Measurements from ENCODE around the gene THSD4. TPM values are rescaled to one million over a fixed set of nuclear protein-coding genes. Genes with fewer than 3 reads are reported as not detected.

The THSD4 gene
- total RNA-seq, 2 experiments from 2014 or later, result not detected

DNA sequence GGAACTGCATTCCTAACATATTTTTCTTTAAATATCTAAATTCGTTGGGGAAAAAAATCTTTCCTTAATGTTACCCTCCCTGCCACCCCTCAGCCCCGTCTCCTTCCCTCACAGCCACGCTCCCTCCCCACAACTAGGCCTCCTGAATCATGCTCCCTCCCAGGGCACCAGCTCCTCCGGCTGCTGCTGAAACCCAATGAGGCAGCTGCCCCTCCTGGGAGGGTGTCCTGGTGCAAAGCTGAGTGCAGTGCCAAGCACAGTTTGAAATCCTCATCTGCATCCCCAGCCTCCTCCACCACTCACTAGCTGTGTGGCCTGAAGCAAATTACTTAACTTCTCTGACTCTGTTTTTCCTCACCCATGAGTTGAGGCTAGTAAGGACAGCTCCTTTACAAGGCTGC lies 692.4 kb downstream of the THSD4 start:
- no peak overlapping the region for H2AFZ ChIP-seq (ENCODE audit: low read length)
- no peaks in the 10 kb centered on the region for H3K36me3 ChIP-seq (ENCODE audit: insufficient read depth, low read length)
- H3K27ac ChIP-seq (ENCODE audit: low read depth, low read length, poor library complexity, severe bottlenecking), result no peak overlapping the region
- H3K4me2 ChIP-seq (ENCODE audit: low read length), result no peak overlapping the region
- H3K4me1 ChIP-seq (ENCODE audit: insufficient read depth, low read length, poor library complexity, severe bottlenecking), result peaks cover 7% of the 10 kb centered on the region
- no peaks in the 10 kb centered on the region for H3K79me2 ChIP-seq (ENCODE audit: insufficient read depth, low read depth, low read length)
- ChIA-PET CTCF (ENCODE audit: unreplicated experiment) (no interaction called here), POLR2A (no interaction called here)
- H3K4me3 ChIP-seq (ENCODE audit: low read depth, low read length, poor library complexity, severe bottlenecking), result no peak overlapping the region
- no peaks in the 10 kb centered on the region for H4K20me1 ChIP-seq (ENCODE audit: insufficient read depth, low read length)
- BruUV-seq (replicated peaks), result no TSS peak
- H3K9me2 ChIP-seq (ENCODE audit: insufficient read depth, low read length), result no peaks in the 10 kb centered on the region
- DNase-seq (ENCODE audit: low spot score), result no peak
- intact Hi-C loops (cut with micrococcal nuclease; ENCODE audit: unreplicated experiment), result no loop called here
- TF ChIP-seq, protein P1, sequence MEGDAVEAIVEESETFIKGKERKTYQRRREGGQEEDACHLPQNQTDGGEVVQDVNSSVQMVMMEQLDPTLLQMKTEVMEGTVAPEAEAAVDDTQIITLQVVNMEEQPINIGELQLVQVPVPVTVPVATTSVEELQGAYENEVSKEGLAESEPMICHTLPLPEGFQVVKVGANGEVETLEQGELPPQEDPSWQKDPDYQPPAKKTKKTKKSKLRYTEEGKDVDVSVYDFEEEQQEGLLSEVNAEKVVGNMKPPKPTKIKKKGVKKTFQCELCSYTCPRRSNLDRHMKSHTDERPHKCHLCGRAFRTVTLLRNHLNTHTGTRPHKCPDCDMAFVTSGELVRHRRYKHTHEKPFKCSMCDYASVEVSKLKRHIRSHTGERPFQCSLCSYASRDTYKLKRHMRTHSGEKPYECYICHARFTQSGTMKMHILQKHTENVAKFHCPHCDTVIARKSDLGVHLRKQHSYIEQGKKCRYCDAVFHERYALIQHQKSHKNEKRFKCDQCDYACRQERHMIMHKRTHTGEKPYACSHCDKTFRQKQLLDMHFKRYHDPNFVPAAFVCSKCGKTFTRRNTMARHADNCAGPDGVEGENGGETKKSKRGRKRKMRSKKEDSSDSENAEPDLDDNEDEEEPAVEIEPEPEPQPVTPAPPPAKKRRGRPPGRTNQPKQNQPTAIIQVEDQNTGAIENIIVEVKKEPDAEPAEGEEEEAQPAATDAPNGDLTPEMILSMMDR (conservative IDR thresholded peaks at IDR 0.05; ENCODE audit: low read length), result no peak
- no peak for TF ChIP-seq EZH2phosphoT487 (IDR thresholded peaks at IDR 0.05; ENCODE audit: borderline replicate concordance, low read depth, low read length)
- no peaks in the 10 kb centered on the region for H3K9me3 ChIP-seq (ENCODE audit: low read length)

DNA sequence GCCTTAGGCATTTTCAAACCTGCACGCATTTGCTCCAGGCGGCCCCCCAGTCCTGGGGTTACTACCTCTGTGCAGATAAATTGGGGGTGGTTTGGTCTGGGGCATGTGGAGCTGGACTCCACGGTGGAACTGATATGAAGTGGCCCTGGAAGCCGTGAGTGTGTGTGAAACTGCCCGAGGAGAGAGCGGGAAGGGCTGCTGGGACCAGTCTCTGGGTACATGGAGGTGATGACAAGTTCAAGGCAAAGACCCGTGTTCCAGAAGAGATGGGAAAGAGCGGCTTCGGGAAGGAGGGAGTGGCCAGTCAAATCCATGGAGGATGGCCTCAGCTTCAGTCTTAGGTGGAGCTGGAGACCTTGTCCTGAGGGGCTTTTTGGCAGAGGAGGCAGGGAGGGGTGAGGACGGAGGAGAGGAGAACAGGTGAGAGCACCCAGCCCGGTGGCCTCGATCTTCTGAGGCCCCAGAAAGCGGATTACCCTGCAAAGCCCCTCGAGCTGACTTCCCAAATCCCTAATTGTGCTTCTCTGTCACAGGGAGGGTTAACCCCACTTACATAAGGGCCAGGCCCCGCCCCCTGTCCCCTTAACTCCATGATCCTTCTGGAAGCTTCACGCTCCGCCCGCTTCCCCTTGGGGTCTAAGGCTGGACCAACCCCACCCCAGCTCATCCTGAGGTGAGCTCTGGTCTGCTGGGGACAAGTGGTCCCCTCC lies 693.2 kb downstream of the THSD4 start:
- Histone ChIP-seq H2AFZ (ENCODE audit: low read length) (no peak overlapping the region), H3K27ac (ENCODE audit: low read depth, low read length, poor library complexity, severe bottlenecking) (no peak overlapping the region), H4K20me1 (ENCODE audit: insufficient read depth, low read length) (no peaks in the 10 kb centered on the region), H3K4me1 (ENCODE audit: insufficient read depth, low read length, poor library complexity, severe bottlenecking) (peaks cover 7% of the 10 kb centered on the region), H3K9me3 (ENCODE audit: low read length) (no peaks in the 10 kb centered on the region), H3K4me2 (ENCODE audit: low read length) (no peak overlapping the region), H3K36me3 (ENCODE audit: insufficient read depth, low read length) (no peaks in the 10 kb centered on the region), H3K4me3 (ENCODE audit: low read depth, low read length, poor library complexity, severe bottlenecking) (no peak overlapping the region), H3K9me2 (ENCODE audit: insufficient read depth, low read length) (no peaks in the 10 kb centered on the region), H3K79me2 (ENCODE audit: insufficient read depth, low read depth, low read length) (no peaks in the 10 kb centered on the region)
- BruUV-seq (replicated peaks), result no TSS peak
- no peak for TF ChIP-seq EZH2phosphoT487 (IDR thresholded peaks at IDR 0.05; ENCODE audit: borderline replicate concordance, low read depth, low read length)
- TF ChIP-seq, protein P1 (conservative IDR thresholded peaks at IDR 0.05; ENCODE audit: low read length), result no peak
- POLR2A ChIA-PET, result no interaction called here
- intact Hi-C loops (cut with micrococcal nuclease; ENCODE audit: unreplicated experiment), result no loop called here
- CTCF ChIA-PET (ENCODE audit: unreplicated experiment), result interaction anchor here (0.7 kb wide), 1 partner anchor 27 kb away, joined by 3 read pairs; no protein-coding TSS in a partner anchor
- no peak for DNase-seq (ENCODE audit: low spot score)

DNA sequence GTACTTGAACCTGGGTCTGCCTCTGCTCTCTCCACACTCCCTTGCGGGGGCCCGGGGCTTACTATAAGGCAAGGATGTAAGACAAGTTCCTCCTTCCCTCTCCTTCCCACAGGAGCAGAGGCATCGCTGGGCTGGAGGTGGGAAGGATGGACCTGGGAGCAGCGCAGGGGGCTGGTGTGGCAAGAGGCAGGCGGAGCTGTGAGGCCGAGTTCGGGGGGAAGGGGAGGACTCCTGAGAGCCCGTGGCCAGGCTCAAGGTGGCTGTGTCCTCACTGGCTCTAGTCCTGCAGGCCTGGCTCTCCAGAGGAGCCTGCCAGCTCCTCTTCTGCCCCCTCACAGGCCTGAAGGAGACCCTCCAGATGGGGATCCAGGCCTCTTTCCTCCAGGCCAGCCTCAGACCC lies 694.1 kb downstream of the THSD4 start:
- Histone ChIP-seq H4K20me1 (ENCODE audit: insufficient read depth, low read length) (no peaks in the 10 kb centered on the region), H3K4me1 (ENCODE audit: insufficient read depth, low read length, poor library complexity, severe bottlenecking) (peaks cover 4% of the 10 kb centered on the region), H2AFZ (ENCODE audit: low read length) (no peak overlapping the region), H3K79me2 (ENCODE audit: insufficient read depth, low read depth, low read length) (no peaks in the 10 kb centered on the region), H3K9me2 (ENCODE audit: insufficient read depth, low read length) (no peaks in the 10 kb centered on the region), H3K4me3 (ENCODE audit: low read depth, low read length, poor library complexity, severe bottlenecking) (no peak overlapping the region), H3K4me2 (ENCODE audit: low read length) (no peak overlapping the region), H3K36me3 (ENCODE audit: insufficient read depth, low read length) (no peaks in the 10 kb centered on the region), H3K27ac (ENCODE audit: low read depth, low read length, poor library complexity, severe bottlenecking) (no peak overlapping the region), H3K9me3 (ENCODE audit: low read length) (no peaks in the 10 kb centered on the region)
- BruUV-seq (replicated peaks), result no TSS peak
- ChIA-PET POLR2A (no interaction called here), CTCF (ENCODE audit: unreplicated experiment) (no interaction called here)
- DNase-seq (ENCODE audit: low spot score), result no peak
- TF ChIP-seq, protein P1 (conservative IDR thresholded peaks at IDR 0.05; ENCODE audit: low read length), result no peak
- no peak for TF ChIP-seq EZH2phosphoT487 (IDR thresholded peaks at IDR 0.05; ENCODE audit: borderline replicate concordance, low read depth, low read length)
- intact Hi-C loops (cut with micrococcal nuclease; ENCODE audit: unreplicated experiment), result no loop called here
